HG03175 (cell line): ENCODE data around the gene CLIP2.
"Not testable (repeated sequence)": the region's sequence is repeated elsewhere in the genome, so short reads cannot be mapped to it uniquely, and the experiment has no call there.

Source experiments
- ATAC-seq: cut with Tn5 transposase; IDR thresholded peaks from one replicate; pipeline ENCODE4 v1.9.1; 2021; ENCODE audit warnings: mild to moderate bottlenecking, moderate library complexity; ENCODE audit not compliant: unreplicated experiment

The CLIP2 gene

GRCh38 chr7:74428023-74428422 is 138.8 kb downstream of the CLIP2 start:
- ATAC-seq, result no peak

DNA sequence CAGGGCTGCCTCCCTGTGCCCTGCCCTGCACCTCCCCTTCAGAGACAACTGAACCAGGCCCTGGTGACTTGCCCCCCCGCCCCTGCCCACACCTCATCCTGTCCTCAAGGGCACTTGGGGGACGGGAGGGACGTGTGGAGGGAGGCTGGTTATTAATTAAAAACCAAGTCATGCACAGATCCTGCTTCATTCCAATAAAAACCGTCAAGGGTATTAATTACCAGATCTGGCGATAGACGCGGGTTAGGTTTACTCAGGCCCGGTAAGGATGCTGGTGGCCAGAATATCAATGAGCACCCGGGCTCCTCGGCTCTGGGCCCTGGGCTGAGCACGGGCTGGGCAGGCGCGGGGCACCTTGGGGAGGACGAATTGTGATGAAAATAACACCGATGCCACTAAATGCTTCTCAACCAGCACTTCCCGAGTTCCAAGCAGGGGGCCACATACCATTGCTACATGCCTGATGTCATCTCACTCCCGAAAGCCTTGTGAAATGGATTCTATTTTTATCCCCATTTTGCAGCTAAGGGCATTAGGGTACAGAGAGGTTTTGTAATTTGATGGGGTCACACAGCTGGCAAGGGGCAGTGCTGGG is 140.0 kb downstream of the CLIP2 start:
- no peak for ATAC-seq

DNA sequence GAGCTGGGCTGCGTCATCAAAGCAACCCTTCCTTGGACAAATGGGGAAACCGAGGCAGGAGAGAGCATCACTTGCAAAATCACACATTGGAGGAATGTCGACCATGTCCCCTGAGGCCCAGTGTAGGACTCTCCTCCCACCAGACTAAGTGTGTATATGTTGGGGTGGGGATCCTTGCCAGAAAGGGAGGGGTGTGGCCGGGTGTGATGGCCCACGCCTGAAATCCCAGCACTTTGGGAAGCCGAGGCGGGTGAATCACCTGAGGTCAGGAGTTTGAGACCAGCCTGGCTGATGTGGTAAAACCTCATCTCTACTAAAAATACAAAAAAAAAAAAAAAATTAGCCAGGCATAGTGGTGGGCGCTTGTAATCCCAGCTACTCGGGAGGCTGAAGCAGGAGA is 141.2 kb downstream of the CLIP2 start:
- not testable (repeated sequence) for ATAC-seq

DNA sequence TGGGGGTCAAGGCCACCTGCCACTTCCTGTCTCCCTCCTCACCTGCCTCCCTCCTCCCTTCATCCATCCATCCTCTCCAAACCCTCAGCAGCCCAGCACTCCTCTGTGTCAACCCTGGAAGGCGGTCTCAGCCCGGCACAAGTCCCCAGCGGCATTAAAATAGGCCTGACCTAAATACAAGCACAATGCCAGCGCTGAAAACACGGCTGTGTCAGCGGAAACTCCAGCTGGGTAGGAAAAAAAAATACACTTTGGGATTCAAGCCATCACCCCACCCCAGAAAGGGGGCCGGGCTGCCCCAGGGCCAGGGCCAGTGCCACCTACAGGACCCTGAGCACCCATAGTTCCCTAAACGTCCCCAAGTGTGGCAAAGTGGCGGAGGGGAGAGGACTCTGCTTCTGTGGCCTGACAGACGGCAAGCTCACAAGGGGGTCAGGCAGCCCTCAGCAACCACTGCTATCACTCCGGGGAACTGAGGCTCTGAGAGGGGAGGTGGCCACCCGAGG is 141.8 kb downstream of the CLIP2 start:
- ATAC-seq, result no peak

DNA sequence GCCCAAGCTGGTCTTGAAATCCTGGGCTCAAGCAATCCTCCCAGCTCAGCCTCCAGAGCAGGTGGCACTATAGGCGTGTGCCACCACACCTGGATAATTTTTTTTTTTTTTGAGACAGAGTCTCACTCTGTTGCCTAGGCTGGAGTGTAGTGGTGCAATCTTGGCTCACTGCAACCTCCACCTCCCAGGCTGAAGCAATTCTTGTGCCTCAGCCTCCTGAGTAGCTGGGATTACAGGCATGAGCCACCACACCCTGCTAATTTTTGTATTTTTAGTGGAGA is 148.0 kb downstream of the CLIP2 start:
- not testable (repeated sequence) for ATAC-seq

DNA sequence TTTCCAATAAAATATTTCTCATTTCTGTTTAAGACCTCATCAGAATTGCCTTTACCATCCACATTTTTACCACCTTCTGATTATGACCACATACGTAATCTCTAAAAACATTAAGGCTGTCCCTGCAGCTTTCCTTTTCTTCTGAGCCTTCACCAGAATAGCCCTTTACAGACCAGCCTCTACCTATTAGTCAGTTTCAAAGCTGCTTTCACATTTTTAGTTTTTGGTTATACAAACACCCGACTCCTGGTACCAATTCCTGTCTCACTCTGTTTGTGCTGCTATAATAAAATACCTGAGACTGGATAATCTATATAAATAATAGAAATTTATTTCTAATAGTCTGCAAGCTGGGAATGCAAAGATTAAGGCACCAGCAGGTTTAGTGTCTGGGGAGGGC is 149.1 kb downstream of the CLIP2 start:
- no peak for ATAC-seq

GRCh38 chr7:74439541-74439940 is 150.3 kb downstream of the CLIP2 start:
- no peak for ATAC-seq

DNA sequence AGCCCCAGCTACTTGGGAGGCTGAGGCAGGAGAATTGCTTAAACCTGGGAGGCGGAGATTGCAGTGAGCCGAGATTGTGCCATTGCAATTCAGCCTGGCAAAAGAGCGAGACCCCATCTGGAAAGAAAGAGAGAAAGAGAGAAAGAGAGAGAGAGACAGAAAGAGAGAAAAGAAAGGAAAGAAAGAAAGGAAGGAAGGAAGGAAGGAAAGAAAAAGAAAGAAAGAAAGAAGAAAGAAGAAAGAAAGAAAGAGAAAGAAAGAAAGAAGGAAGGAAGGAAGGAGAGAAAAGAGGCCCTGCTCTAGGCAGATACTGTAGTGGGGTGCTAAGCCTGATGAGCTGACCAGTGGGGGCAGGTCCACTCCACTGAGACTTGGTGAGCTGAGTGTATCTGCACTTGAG is 150.9 kb downstream of the CLIP2 start:
- not testable (repeated sequence) for ATAC-seq

DNA sequence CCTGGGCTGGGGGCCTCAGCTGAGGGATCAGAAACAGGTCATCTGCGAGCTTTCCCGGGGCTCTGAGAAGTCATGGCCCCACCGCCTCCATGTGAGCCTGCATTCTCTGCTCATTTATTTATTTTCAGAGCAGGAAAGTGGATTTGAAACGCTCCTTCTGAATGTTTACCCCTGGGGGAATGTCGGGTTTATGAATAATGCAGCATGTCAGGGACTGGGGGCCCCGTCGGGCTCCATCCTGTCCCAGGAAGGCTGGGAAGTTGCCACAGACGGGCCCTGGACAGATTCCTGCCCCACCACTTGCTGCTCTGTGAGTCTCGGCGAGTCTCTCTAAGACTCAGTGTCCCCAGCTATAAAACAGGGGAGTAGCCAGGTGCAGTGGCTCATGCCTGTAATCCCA is 152.6 kb downstream of the CLIP2 start:
- ATAC-seq, result no peak

DNA sequence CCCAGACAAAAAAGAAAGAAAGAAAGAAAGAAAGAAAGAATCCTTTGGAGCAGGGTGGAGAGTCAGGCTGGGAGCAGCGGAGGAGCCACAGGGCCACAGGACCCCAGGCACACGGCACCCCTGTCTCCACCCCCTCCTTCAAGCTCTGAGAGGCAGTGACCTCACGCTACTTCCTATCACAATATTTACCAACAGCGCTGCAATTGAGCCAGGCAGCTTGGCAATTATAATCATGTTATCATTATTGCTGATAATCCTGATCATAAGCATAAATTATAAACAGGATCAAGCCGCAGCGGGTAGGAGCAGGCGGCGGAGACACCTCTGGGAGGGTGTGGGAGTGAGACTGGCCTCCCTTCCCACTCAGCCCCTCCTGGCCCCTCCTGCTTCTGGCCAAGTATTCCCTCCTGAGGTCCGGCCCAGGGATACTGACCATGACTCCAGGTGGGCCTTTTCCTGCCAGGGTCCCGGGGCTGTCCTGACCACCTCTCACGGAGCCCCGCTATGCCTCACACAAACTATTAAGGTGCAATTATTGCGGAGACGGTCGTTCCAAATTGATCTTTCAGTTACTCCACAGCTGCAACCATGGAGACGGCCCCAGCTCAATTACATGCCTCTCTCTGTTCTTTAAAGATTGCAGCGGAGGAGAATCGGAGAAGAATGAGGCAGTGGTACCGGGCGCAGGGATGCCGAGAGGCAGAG is 154.5 kb downstream of the CLIP2 start:
- ATAC-seq, result no peak

- ATAC-seq, result no peak
Measured at GRCh38 chr7:74449144-74449543, 159.9 kb downstream of the CLIP2 start.

GRCh38 chr7:74449809-74450397 is 160.7 kb downstream of the CLIP2 start:
- no peak for ATAC-seq

DNA sequence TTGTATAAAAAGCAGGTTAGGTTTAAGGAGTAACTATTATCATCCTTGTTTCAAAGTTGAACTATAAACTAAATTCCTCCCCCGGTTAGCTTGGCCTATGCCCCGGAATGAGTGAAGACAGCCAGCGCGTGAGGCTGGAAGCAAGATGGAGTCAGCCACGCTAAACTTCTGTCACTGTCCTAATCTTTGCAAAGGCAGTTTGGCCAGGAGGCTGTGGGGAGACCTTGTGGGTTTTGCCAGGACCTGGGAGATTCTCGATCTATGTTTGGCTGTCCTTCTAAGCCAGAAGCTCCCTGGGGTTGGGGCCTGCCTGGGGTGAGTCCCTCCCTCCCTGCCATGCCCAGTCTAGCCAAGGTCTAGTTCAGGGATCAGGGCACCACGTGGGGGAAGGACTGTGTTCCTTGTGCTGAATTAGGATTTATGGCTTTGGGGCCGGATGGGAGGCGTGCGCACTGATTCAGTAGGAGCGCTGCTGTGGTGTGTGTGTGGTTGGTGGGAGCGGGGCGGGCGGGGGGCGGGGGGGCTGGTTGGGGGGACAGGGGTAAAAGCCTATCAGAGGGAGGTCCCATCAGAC is 163.6 kb downstream of the CLIP2 start:
- no peak for ATAC-seq

DNA sequence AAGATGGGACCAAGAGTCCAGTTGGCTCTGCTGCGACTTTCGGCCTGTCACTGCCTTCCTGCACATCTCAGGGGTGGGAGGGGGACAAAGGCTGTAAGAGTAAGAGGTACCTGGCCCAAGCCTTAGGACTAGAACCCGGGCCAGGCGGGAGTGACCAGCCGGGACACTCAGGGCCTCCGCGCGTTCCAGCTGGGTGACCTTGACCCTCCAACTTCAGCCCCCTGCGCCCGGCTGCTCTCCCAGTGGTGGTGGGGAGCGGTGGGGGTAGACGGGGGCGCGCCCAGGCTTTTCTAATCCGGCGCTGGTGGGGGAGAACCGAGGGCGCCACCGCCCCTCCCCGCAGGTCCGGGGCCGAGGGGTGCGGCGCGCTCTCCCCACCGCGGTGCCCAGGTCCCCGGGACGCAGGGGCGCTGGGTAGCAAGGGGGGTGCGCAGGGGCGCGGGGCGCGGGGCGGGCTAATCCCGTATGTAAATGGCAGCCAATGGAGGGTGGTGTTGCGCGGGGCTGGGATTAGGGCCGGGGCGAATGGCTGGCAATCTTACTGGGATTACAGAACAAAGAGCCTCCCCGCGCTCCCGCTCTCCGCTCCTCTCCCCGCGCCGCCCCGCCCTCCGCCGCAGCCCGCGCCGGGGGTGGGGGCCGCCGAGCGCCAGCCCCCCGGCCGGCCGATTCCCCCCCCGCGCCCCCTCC is 164.3 kb downstream of the CLIP2 start, which contains the start of gene GTF2IRD1:
GTF2IRD1 (plus strand) TSS at position 585 of the 690 bp plus-strand sequence. CDS start 54,175 bp downstream, outside the sequence.
- no peak for ATAC-seq

DNA sequence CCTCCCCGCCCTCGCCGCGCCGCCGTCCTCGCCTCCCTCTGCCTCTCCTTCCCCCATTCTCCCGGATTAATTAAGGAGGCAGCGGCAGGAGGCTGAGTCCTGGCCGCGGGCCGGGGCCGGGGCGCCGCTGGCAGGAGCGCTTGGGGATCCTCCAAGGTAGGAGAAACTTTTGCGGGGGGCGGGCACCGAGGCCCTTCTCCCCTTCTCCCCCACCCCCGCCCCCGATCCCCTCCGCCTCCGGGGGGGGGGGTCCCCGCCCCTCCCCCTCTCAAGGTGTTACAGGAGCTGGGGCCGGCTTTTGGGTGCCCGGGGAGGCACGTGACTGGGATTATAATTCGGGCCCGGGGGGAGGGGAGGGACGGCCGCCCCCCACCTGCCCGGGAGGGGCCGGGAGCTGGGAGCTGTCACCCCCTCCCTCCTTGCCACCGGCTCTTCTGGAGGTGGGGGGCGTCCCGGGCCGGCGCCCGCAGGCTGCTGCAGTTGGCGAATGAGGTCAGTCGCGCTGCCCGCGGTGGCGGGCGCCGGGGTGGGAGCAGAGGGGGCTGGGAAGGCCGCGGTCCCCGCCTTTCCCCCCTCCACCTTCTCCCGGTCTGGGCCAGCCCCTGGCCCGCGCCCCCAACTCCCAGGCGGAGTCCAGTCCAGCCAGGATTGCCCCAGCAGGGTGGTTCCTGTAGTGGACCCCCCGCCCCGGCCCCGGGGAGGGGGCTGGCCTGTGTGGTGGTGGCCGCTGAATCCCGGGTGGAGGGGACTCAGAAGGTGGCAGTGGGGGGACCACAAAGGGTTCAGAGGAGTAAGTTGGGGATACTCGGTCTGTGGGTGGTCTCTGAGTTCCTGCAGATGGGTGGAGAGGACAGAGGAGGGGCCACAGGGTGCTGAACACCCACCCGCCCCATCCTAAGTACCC is 165.1 kb downstream of the CLIP2 start:
- ATAC-seq, result no peak

DNA sequence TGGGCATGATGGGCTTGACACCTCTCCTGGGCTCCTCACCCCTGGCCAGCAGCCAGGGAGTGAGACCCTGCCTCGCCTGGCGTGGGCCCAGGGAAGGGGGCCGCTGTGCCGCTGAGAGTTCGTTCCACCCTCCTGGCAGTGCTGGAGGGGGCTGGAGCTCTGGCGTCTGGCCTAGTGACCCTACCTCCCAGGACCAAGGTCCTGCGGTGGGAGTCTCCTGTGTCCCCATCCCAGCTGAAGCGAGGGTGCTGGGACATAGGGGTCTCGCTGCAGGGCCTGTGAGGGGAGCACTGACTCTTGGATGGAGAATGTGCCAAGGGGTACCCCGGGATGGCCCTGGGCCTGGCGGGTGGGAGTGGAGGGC is 165.7 kb downstream of the CLIP2 start:
- no peak for ATAC-seq

GRCh38 chr7:74455291-74455804 is 166.1 kb downstream of the CLIP2 start:
- no peak for ATAC-seq
